Measurements from ENCODE around the gene TF.

Gene TF

DNA sequence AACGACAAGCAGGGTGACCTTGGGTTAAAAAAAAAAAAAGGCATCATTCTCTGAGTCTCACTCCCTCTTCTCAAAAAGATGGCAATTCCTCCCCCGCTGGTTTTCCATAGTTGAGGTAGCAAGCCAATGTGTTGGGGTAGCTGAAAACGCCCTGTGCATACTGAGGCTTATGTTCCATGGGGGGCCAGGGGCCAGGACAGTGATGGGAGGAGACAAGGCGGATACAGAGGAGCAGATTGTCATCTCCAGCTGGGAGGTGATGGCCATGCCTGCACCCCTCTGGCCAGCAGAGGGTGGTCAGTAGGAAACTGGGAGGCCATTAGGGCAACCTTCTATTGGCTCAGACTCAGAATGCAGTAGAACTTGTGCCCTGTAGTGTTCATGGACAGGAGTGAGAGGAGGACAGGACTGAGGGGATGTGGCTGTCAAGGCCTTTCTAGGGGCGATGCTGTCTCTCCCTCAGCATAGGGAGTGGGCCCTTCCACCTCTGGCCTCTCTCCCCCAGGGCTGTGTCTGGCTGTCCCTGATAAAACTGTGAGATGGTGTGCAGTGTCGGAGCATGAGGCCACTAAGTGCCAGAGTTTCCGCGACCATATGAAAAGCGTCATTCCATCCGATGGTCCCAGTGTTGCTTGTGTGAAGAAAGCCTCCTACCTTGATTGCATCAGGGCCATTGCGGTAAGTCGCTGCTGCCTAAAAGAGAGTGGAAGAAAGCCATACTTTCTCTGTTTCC lies 1.9 kb downstream of the TF start:
- no peak overlapping the region for H3K27ac ChIP-seq (ENCODE audit: low read length)
- H3K4me3 ChIP-seq (ENCODE audit: low read depth in 1 of 2, low read length in 2 of 2) = no peak overlapping the region
- H3K9me3 ChIP-seq (ENCODE audit: control insufficient read depth in 1 of 2, low read length in 2 of 2) = no peaks in the 10 kb centered on the region
- peaks cover 7% of the 10 kb centered on the region for H3K27me3 ChIP-seq (ENCODE audit: low read depth, low read length)
- H3K4me1 ChIP-seq (ENCODE audit: control insufficient read depth in 1 of 2, insufficient read depth in 2 of 2, low read length in 2 of 2) = peaks cover 0 to 6% of the 10 kb centered on the region in 2 donors
- H3K36me3 ChIP-seq (ENCODE audit: control insufficient read depth in 1 of 2, insufficient read depth in 2 of 2, low read length in 2 of 2) = no peaks in the 10 kb centered on the region

- Histone ChIP-seq H3K4me3 (ENCODE audit: low read depth in 1 of 2, low read length in 2 of 2) (no peak overlapping the region), H3K27ac (ENCODE audit: low read length) (no peak overlapping the region), H3K4me1 (ENCODE audit: control insufficient read depth in 1 of 2, insufficient read depth in 2 of 2, low read length in 2 of 2) (peaks cover 0 to 6% of the 10 kb centered on the region in 2 donors), H3K27me3 (ENCODE audit: low read depth, low read length) (peaks cover 7% of the 10 kb centered on the region), H3K9me3 (ENCODE audit: control insufficient read depth in 1 of 2, low read length in 2 of 2) (no peaks in the 10 kb centered on the region), H3K36me3 (ENCODE audit: control insufficient read depth in 1 of 2, insufficient read depth in 2 of 2, low read length in 2 of 2) (no peaks in the 10 kb centered on the region)
These were observed 3.5 kb downstream of the TF start for GRCh38 chr3:133749427-133750258.

GRCh38 chr3:133750259-133750656 lies 4.1 kb downstream of the TF start:
- H3K27me3 ChIP-seq (ENCODE audit: low read depth, low read length) = peaks cover 7% of the 10 kb centered on the region

DNA sequence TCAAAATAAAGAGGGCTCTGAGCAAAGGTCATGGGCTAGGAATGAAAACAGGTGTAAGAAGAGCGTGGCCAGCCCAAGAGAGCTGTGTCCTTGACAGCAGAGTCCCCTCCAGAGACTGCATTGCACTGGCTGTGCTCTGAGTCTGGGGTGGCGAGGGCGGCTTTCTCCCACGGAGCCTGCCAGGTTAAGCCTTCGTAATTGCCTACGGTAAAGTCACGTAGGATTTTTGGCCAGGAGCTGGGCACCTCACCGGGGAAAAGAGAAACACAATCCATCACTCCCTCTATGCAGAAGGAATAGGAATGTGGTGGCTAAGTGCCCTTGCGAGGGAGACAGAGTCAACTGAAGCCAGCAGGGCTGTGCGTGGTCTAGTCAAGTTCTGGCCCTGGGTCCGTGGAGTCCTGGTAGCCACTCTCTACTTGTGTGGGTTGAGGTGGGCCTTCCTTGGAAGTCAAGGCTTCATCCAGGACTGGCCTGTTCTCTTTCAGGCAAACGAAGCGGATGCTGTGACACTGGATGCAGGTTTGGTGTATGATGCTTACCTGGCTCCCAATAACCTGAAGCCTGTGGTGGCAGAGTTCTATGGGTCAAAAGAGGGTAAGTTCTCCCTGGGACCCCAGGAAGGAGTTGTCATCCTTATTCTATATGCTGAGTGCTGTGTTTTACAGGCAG lies 7.0 kb downstream of the TF start:
- no peaks in the 10 kb centered on the region for H3K27me3 ChIP-seq (ENCODE audit: low read depth, low read length)
- H3K4me3 ChIP-seq (ENCODE audit: low read depth in 1 of 2, low read length in 2 of 2) = no peak overlapping the region
- no peaks in the 10 kb centered on the region for H3K9me3 ChIP-seq (ENCODE audit: control insufficient read depth in 1 of 2, low read length in 2 of 2)
- no peaks in the 10 kb centered on the region for H3K36me3 ChIP-seq (ENCODE audit: control insufficient read depth in 1 of 2, insufficient read depth in 2 of 2, low read length in 2 of 2)
- H3K27ac ChIP-seq (ENCODE audit: low read length) = no peak overlapping the region
- peaks cover 0 to 6% of the 10 kb centered on the region in 2 donors for H3K4me1 ChIP-seq (ENCODE audit: control insufficient read depth in 1 of 2, insufficient read depth in 2 of 2, low read length in 2 of 2)

More at GRCh38 chr3:133750259-133750656, 4.1 kb downstream of the TF start:
- no peaks in the 10 kb centered on the region for H3K36me3 ChIP-seq (ENCODE audit: control insufficient read depth in 1 of 2, insufficient read depth in 2 of 2, low read length in 2 of 2)
- no peak overlapping the region for H3K4me3 ChIP-seq (ENCODE audit: low read depth in 1 of 2, low read length in 2 of 2)
- H3K4me1 ChIP-seq (ENCODE audit: control insufficient read depth in 1 of 2, insufficient read depth in 2 of 2, low read length in 2 of 2) = peaks cover 0 to 6% of the 10 kb centered on the region in 2 donors
- no peak overlapping the region for H3K27ac ChIP-seq (ENCODE audit: low read length)
- no peaks in the 10 kb centered on the region for H3K9me3 ChIP-seq (ENCODE audit: control insufficient read depth in 1 of 2, low read length in 2 of 2)

DNA sequence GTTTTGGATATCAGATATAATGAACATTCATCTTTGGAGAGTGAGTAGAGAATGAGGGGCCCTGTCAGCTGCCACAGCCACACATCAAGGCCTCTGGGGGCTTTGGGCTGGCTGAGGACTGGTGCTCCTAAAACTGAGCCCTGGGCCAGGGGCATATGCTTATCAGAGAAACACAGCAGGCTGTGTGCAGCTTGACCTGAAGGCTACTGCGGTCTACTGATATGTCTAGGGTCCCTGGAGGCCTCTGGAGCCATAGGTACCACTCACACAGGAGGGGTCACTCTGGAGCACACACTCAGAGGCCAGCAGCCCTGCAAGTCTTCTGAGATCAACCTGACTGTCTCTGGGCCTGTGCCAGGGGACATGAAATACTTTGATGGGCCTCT lies 7.6 kb downstream of the TF start:
- Histone ChIP-seq H3K4me1 (ENCODE audit: control insufficient read depth in 1 of 2, insufficient read depth in 2 of 2, low read length in 2 of 2) (peaks cover 0 to 6% of the 10 kb centered on the region in 2 donors), H3K9me3 (ENCODE audit: control insufficient read depth in 1 of 2, low read length in 2 of 2) (no peaks in the 10 kb centered on the region), H3K27me3 (ENCODE audit: low read depth, low read length) (no peaks in the 10 kb centered on the region), H3K27ac (ENCODE audit: low read length) (no peak overlapping the region), H3K36me3 (ENCODE audit: control insufficient read depth in 1 of 2, insufficient read depth in 2 of 2, low read length in 2 of 2) (no peaks in the 10 kb centered on the region), H3K4me3 (ENCODE audit: low read depth in 1 of 2, low read length in 2 of 2) (no peak overlapping the region)

GRCh38 chr3:133754455-133754854 lies 8.3 kb downstream of the TF start:
- H3K36me3 ChIP-seq (ENCODE audit: control insufficient read depth in 1 of 2, insufficient read depth in 2 of 2, low read length in 2 of 2) = no peaks in the 10 kb centered on the region
- H3K4me1 ChIP-seq (ENCODE audit: control insufficient read depth in 1 of 2, insufficient read depth in 2 of 2, low read length in 2 of 2) = peaks cover 0 to 6% of the 10 kb centered on the region in 2 donors
- no peak overlapping the region for H3K4me3 ChIP-seq (ENCODE audit: low read depth in 1 of 2, low read length in 2 of 2)
- no peaks in the 10 kb centered on the region for H3K9me3 ChIP-seq (ENCODE audit: control insufficient read depth in 1 of 2, low read length in 2 of 2)
- no peak overlapping the region for H3K27ac ChIP-seq (ENCODE audit: low read length)
- H3K27me3 ChIP-seq (ENCODE audit: low read depth, low read length) = no peaks in the 10 kb centered on the region

DNA sequence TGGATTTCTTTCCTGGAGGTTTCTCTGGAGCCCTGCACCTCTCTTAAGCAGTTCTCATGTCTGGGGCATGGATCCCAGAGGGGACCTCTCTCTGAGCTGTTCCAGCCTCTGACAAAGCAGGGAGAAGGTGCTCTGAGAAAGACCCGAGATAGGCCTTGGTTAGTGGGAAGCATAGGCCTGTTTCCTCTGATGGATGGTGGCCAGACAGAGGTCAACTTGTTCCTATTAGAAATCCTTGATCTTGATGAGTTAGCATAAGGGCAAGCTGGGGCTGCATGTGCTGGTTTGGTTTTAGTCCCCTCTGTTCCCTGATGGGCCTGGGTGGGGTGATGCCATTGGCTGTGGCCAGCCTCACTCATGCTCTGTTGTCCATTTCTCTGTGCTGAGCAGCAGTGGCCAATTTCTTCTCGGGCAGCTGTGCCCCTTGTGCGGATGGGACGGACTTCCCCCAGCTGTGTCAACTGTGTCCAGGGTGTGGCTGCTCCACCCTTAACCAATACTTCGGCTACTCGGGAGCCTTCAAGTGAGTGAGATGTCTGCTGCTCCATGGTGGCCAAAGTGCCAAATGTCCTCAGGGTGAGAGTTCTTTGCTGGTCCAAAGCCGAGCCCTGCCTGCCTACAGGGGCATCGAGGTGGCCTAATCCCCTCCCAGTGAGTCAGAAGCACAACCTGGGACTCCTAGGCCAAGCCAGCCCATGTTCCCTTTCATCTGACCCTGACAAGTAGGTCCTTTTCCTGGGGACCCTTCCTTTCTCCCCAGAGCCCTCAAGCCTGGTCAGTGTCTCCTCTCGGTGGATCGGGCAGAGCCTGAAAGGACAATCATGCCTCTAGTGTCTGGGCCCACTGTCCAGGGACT lies 9.0 kb downstream of the TF start:
- Histone ChIP-seq H3K27me3 (ENCODE audit: low read depth, low read length) (no peaks in the 10 kb centered on the region), H3K4me1 (ENCODE audit: control insufficient read depth in 1 of 2, insufficient read depth in 2 of 2, low read length in 2 of 2) (peaks cover 0 to 3% of the 10 kb centered on the region in 2 donors), H3K36me3 (ENCODE audit: control insufficient read depth in 1 of 2, insufficient read depth in 2 of 2, low read length in 2 of 2) (no peaks in the 10 kb centered on the region), H3K9me3 (ENCODE audit: control insufficient read depth in 1 of 2, low read length in 2 of 2) (no peaks in the 10 kb centered on the region), H3K4me3 (ENCODE audit: low read depth in 1 of 2, low read length in 2 of 2) (no peak overlapping the region), H3K27ac (ENCODE audit: low read length) (no peak overlapping the region)

GRCh38 chr3:133756716-133757694 lies 10.8 kb downstream of the TF start:
- no peak overlapping the region for H3K27ac ChIP-seq (ENCODE audit: low read length)
- no peak overlapping the region for H3K4me3 ChIP-seq (ENCODE audit: low read depth in 1 of 2, low read length in 2 of 2)
- no peaks in the 10 kb centered on the region for H3K36me3 ChIP-seq (ENCODE audit: control insufficient read depth in 1 of 2, insufficient read depth in 2 of 2, low read length in 2 of 2)
- H3K9me3 ChIP-seq (ENCODE audit: control insufficient read depth in 1 of 2, low read length in 2 of 2) = no peaks in the 10 kb centered on the region
- H3K27me3 ChIP-seq (ENCODE audit: low read depth, low read length) = no peaks in the 10 kb centered on the region
- H3K4me1 ChIP-seq (ENCODE audit: control insufficient read depth in 1 of 2, insufficient read depth in 2 of 2, low read length in 2 of 2) = no peaks in the 10 kb centered on the region

DNA sequence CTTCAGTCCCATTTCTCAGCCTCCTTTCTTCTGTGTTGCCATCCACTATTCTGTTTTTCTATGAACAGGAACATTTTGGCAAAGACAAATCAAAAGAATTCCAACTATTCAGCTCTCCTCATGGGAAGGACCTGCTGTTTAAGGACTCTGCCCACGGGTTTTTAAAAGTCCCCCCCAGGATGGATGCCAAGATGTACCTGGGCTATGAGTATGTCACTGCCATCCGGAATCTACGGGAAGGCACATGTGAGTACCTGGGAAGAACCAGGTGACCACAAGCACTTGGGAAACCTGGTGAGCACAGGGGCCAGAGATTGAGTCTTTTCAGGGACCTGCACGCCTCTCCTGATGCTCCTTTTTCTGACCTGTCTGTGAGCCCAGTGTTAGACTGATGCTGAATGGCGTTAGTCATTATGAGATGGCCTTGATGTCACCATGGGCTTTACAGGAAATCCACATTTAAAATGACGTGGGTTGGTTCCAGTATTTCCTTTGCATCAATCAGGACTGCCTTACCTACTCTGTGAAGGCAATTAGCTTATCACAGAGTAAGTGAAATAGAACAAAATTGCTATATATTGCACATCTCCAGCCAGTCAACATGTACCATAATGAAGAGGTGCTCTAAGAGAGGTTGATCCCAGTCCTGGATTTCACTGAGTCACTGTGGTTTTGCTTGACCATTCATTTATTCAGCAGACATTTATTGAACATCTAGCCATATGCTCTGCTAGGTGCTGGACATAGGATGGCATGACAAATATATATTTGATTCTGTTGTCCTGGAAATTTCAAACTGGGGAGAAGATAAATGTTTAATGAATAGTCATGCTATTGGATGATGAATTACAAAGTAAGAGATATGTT lies 11.7 kb downstream of the TF start:
- Histone ChIP-seq H3K36me3 (ENCODE audit: control insufficient read depth in 1 of 2, insufficient read depth in 2 of 2, low read length in 2 of 2) (no peaks in the 10 kb centered on the region), H3K27ac (ENCODE audit: low read length) (no peak overlapping the region), H3K4me3 (ENCODE audit: low read depth in 1 of 2, low read length in 2 of 2) (no peak overlapping the region)

More for the DNA sequence above, 11.7 kb downstream of the TF start:
- Histone ChIP-seq H3K4me1 (ENCODE audit: control insufficient read depth in 1 of 2, insufficient read depth in 2 of 2, low read length in 2 of 2) (no peaks in the 10 kb centered on the region), H3K27me3 (ENCODE audit: low read depth, low read length) (no peaks in the 10 kb centered on the region), H3K9me3 (ENCODE audit: control insufficient read depth in 1 of 2, low read length in 2 of 2) (no peaks in the 10 kb centered on the region)

Measured in muscle layer of duodenum (tissue), 2 donors.